NCI-H146 treated with DMSO at 0.1 percent for 48 hours (cell line): ENCODE measurements around the gene GLS2.
"Not testable (repeated sequence)": the region's sequence is repeated elsewhere in the genome, so short reads cannot be mapped to it uniquely, and the experiment has no call there.

ENCODE experiments used
- DNase-seq: peaks from one replicate; lab custom pipeline; 2025; ENCODE audit not compliant: unreplicated experiment; lab: John Stamatoyannopoulos, UW

The GLS2 gene

DNA sequence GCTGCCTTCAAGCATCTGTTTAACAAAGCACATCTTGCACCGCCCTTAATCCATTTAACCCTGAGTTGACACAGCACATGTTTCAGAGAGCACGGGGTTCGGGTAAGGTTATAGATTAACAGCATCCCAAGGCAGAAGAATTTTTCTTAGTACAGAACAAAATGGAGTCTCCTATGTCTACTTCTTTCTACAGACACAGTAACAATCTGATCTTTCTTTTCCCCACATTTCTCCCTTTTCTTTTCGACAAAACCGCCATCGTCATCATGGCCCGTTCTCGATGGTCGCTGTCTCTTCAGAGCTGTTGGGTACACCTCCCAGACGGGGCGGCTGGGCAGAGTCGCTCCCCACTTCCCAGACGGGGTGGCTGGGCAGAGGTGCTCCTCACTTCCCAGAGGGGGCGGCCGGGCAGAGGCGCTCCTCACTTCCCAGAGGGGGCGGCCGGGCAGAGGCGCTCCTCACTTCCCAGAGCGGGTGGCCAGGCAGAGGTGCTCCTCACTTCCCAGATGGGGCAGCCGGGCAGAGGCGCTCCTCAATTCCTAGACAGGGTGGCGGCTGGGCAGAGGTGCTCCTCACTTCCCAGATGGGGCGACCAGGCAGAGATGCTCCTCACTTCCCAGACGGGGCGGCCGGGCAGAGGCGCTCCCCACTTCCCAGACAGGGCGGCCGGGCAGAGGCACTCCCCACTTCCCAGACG lies 5.6 kb upstream of the GLS2 start:
- not testable (repeated sequence) for DNase-seq

- no peak for DNase-seq
These were observed 2.4 kb upstream of the GLS2 start for GRCh38 chr12:56490360-56490759.

- DNase-seq: peak; percentile 43
These were observed 417 bp downstream of the GLS2 start for GRCh38 chr12:56487448-56488040.

DNA sequence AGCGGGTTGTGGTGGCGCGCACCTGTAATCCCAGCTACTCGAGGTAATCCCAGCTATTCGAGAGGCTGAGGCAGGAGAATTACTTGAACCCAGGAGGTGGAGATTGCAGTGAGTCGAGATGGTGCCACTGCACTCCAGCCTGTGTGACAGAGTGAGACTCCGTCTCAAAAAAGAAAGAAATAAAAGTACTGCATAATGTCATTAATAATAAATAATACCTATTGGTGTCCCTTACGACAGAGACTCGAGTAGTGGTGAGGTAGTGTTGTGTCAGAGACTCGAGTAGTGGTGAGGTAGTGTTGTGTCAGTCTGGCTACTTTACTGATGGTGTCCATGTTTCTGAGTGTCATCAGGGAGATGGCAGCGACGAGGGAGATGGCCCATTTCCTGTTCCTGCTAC lies 1.3 kb downstream of the GLS2 start:
- DNase-seq: no peak

DNA sequence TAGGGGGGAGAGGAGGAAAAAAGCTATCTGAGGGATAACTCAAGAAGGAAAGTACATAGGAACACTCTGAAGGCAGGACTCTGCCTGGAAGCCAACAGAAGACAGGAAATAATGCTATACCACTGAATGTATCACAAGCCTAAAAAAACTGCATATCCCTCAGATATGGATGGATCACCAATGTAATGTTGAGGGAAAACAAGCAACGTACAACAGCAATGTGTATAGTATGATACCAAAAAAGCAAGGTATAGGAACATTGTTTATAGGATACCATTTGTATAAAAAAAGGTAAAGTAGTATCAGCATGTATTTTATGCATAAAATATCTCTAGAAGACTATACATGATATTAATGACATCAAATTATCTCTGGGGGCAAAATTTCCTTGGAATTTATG lies 3.4 kb downstream of the GLS2 start:
- no peak for DNase-seq

DNA sequence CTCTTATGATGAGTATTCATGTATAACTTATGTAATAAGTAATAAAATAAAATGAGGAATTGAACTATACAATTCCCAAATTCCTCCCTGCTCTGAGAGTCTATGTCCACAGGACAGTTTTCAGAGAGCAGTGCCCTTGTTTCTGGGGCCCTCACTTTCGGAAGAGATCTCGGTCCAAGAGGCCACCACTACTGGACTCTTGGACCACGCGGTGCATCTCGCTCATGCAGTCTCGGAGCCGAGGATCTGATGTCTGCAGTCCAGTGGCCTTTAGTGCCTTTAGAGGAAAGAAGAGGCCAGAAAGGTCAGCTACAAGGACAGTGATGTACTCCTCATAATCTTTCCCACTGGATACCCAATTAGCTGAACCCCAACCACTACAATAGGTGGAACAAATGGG lies 8.3 kb downstream of the GLS2 start:
- DNase-seq: no peak

DNA sequence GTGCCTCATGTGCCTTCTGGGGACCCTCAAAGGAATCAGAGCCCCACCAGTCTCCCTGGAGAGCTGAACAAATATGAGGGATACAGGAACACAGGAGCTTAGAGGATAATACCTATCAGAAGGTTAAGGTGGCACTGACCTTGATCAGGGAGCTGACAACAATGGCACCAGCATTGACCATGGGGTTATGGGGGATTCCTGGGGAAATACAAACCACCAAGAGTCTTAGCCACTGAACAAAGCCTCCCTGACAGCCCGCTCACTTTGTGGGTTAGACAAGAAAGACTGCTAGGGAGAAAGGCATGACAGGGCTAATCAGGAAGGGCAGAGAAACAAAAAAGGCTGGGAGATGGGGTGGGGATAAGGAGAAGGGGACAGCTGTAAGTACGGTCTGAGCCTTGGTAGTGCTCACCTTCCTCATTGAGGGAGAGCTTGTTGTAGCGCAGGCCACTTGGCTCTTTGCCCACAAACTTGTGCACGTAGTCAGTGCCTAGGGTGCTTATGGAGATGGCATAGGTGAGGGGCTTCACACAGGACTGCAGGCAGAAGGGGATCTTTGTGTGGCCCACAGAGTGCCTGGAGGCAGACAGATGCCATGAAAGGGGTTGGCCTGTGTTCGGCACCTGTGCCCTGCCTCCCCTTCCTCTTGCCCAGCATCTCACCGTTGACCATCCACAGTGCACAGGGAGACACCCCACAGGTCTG lies 10.3 kb downstream of the GLS2 start:
- DNase-seq: no peak

- DNase-seq: no peak
These were observed 11.0 kb downstream of the GLS2 start for GRCh38 chr12:56476972-56477432.

DNA sequence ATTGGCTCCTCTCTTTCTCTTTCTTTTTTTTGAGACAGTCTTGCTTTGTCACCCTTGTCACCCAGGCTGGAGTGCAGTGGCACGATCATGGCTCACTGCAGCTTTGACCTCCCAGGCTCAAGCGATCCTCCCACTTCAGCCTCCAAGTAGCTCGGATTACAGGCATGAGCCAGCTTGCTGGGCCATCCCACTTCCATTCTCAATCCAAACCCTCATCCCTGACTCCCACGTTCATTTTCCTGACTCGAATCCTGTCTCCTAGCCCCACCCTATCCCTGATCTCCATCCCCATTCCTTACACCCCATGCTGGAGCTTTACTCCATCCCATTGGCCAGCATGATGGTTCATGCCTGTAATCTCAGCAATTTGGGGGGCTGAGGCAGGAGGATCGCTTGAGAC lies 11.8 kb downstream of the GLS2 start:
- DNase-seq: no peak

- no peak for DNase-seq
These were observed 13.6 kb downstream of the GLS2 start for GRCh38 chr12:56474389-56474788.

DNA sequence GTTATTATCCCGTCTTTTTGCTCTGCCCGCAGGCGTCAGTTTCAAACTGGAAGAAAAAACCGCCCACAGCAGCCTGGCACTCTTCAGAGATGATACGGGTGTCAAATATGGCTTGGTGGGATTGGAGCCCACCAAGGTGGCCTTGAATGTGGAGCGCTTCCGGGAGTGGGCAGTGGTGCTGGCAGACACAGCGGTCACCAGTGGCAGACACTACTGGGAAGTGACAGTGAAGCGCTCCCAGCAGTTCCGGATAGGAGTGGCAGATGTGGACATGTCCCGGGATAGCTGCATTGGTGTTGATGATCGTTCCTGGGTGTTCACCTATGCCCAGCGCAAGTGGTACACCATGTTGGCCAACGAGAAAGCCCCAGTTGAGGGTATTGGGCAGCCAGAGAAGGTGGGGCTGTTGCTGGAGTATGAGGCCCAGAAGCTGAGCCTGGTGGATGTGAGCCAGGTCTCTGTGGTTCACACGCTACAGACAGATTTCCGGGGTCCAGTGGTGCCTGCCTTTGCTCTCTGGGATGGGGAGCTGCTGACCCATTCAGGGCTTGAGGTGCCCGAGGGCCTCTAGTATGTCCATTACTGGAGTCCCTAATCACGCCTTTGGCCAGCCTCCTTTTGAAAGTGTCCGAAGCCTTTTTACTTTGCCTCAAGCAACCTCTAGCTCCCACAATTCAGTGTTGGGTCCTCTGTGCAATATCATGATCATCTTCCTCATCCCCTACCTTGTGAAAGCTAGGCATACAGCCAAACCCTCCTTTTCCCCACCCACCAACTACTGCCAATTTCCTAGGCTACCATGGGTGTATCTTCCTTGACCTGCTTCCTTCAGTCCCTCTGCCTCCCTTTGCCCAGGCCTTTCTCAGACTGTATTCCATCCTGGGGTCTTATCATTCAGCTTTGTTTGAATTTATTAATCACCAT lies 18.7 kb downstream of the GLS2 start:
- no peak for DNase-seq

GRCh38 chr12:56468216-56469006 lies 19.6 kb downstream of the GLS2 start, which contains the start of gene SPRYD4:
Gene SPRYD4 (plus strand): TSS chr12:56468578. CDS start chr12:56468592, 14 bp downstream.
- DNase-seq: peak; percentile 92

DNA sequence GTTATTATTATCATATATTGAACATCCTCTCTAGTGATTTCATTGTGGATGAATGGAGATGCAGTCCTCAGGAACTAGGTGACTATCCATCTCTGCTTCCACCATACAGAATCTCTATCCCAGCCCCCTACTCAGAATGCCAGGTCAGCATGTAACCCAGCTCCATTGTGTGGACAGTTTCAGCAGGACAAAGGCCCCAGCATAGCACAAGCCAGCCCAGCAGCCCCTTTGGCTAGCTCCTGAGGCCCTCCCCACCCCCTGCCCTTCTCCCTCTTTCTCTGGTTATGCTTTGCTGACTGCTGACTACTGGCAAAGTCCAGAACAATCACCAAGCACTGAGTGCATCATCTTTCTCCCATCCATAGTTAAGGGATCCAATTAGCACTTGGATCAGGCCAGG lies 25.4 kb downstream of the GLS2 start:
- DNase-seq: no peak

DNA sequence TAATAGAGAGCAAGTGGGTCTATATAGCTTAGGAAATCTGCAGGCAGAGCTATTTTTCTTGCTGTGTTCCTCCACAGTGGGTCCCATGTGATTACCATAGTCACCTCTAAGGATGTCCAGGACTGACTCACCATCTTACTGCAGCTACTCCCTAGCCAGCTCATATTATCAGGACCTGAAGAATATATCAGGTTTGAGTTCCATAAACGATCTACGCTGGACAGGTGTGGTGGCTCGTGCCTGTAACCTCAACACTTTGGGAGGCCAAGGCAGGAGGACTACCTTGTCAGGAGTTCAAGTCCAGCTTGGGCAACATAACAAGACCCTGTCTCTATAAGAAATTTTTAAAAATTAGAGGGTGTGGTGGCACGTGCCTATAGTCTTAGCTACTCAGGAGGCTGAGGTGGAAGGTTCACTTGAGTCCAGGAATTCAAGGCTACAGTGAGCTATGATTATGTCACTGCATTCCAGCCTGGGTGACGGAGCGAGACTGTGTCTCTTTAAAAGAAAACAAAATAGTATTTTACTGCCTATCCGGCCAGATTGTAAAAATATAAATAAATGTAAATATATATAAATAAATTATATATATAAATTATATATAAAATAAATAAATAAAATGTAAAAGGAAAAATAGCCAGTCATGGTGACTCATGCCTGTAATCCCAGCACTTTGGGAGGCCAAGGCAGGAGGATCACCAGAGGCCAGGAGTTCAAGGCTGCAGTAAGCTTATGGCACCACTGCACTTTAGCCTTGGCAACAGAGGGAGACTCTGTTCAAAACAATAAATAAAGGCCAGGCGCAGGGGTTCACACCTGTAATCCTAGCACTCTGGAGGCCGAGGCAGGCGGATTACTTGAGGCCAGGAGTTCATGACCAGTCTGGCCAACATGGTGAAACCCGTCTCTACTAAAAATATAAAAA lies 26.5 kb downstream of the GLS2 start:
- no peak for DNase-seq

- DNase-seq: no peak
These were observed 30.1 kb downstream of the GLS2 start for GRCh38 chr12:56457817-56458216.

GRCh38 chr12:56454557-56454956 lies 33.4 kb downstream of the GLS2 start, which contains the start of gene MIP:
Gene MIP (minus strand): TSS chr12:56454657. CDS start chr12:56454613, 44 bp downstream.
- no peak for DNase-seq

DNA sequence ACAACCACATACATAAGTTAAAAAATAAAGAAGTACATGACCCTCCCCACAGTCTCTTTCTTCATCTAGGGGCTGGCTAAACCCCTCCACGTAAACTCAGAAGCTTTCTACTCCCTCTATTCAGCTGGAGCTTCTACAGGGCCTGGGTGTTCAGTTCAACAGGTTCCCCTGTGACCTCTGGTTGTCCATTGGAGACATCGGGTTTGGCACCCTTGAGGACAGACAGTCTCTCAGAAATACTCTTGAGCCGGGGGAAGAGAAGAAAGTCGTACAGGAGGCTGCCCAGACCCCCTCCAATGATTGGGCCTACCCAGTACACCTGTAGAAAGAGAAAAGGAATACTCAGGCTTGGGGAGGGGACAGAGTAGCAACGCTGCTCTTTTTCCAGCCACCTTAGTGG lies 36.8 kb downstream of the GLS2 start:
- no peak for DNase-seq

GRCh38 chr12:56450241-56450640 lies 37.7 kb downstream of the GLS2 start:
- peak; percentile 36 for DNase-seq

DNA sequence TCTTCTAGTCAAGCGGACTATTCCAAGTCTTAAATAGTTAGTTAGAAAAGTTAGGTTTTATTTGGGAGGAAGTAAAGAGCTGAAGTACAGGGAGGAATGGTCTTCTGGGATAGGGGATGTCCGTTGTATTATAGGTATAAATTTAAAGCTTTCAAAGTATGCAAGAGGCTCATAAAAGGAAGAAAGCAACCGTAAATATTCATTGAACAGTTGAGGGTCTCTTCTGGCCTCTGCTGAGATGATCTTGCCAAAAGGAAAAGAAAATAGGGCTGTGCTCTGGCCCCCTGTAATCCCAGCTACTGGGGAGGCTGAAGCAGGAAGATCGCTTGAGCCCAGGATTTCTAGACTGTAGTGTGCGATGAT lies 38.4 kb downstream of the GLS2 start:
- DNase-seq: no peak
